ENCODE measurements around the gene TRAF3IP3.
A peak's percentile ranks its signal among the peaks of the same experiment; 100 is the strongest.

- TF ChIP-seq CTCF (IDR thresholded peaks at IDR 0.05) (no peak), NFIC (IDR thresholded peaks at IDR 0.05; ENCODE audit: borderline replicate concordance) (peak; percentile 99), USF1 (IDR thresholded peaks at IDR 0.05; ENCODE audit: borderline replicate concordance, low read depth) (no peak), ELF1 (IDR thresholded peaks at IDR 0.05) (no peak), ZBTB33 (IDR thresholded peaks at IDR 0.05; ENCODE audit: borderline replicate concordance, low read depth) (no peak), RXRA (IDR thresholded peaks at IDR 0.05; ENCODE audit: borderline replicate concordance, low read depth) (peak; percentile 82; the same call in 1 of the 2 replicates), SIN3A (IDR thresholded peaks at IDR 0.05; ENCODE audit: borderline replicate concordance, low read depth, low read length) (peak; percentile 85)
- TF ChIP-seq, protein P1, sequence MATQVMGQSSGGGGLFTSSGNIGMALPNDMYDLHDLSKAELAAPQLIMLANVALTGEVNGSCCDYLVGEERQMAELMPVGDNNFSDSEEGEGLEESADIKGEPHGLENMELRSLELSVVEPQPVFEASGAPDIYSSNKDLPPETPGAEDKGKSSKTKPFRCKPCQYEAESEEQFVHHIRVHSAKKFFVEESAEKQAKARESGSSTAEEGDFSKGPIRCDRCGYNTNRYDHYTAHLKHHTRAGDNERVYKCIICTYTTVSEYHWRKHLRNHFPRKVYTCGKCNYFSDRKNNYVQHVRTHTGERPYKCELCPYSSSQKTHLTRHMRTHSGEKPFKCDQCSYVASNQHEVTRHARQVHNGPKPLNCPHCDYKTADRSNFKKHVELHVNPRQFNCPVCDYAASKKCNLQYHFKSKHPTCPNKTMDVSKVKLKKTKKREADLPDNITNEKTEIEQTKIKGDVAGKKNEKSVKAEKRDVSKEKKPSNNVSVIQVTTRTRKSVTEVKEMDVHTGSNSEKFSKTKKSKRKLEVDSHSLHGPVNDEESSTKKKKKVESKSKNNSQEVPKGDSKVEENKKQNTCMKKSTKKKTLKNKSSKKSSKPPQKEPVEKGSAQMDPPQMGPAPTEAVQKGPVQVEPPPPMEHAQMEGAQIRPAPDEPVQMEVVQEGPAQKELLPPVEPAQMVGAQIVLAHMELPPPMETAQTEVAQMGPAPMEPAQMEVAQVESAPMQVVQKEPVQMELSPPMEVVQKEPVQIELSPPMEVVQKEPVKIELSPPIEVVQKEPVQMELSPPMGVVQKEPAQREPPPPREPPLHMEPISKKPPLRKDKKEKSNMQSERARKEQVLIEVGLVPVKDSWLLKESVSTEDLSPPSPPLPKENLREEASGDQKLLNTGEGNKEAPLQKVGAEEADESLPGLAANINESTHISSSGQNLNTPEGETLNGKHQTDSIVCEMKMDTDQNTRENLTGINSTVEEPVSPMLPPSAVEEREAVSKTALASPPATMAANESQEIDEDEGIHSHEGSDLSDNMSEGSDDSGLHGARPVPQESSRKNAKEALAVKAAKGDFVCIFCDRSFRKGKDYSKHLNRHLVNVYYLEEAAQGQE (IDR thresholded peaks at IDR 0.05; ENCODE audit: low read depth, low read length), result peak; percentile 57; the same call in 1 of the 2 replicates
Observed at GRCh38 chr1:209808059-209808581, 52.3 kb downstream of the TRAF3IP3 start.

All from SK-N-SH (cell line).